ENCODE data around the gene ANKS1B.

The ANKS1B gene

DNA sequence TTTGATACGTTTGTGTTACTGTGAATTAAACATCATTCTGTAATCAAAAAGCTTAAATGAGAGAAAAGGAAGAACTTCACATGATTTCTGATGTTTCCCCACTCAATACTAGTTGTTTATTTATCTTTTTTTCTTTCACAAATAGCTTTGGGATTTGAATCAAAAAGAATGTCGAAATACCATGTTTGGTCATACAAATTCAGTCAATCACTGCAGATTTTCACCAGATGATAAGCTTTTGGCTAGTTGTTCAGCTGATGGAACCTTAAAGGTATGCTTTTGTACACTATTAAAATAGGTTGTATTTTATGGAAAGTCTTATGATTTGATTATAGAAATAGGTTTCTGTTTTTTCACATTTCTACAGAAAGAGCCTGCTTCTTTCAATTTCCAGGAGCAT lies 1298.1 kb downstream of the ANKS1B start:
- DNase-seq, result no peak

All from NCI-H69 (cell line).